ENCODE results near the gene RBMS1.

DNA sequence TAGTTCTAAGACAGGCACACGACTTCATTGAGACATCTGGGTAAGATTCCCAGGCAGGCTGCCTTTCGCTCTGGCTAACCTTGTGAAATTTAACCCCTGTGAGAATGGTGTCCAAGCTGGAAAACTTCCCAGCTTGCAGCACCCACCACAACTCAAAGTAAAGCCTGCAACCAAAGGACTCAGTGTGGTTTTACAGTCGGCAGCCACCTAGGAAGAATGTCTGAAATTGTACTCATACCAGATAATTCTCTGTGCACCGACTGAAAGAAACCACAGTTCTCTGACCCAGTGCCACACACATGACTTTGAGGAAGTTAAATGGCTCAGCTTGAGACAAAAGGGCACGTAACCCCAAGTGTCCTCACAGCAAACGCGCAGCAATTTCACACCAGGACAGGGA is 125.7 kb downstream of the RBMS1 start:
- TF ChIP-seq POLR2AphosphoS5 (IDR thresholded peaks at IDR 0.05; ENCODE audit: low read depth): no peak
- TF ChIP-seq, protein P1, sequence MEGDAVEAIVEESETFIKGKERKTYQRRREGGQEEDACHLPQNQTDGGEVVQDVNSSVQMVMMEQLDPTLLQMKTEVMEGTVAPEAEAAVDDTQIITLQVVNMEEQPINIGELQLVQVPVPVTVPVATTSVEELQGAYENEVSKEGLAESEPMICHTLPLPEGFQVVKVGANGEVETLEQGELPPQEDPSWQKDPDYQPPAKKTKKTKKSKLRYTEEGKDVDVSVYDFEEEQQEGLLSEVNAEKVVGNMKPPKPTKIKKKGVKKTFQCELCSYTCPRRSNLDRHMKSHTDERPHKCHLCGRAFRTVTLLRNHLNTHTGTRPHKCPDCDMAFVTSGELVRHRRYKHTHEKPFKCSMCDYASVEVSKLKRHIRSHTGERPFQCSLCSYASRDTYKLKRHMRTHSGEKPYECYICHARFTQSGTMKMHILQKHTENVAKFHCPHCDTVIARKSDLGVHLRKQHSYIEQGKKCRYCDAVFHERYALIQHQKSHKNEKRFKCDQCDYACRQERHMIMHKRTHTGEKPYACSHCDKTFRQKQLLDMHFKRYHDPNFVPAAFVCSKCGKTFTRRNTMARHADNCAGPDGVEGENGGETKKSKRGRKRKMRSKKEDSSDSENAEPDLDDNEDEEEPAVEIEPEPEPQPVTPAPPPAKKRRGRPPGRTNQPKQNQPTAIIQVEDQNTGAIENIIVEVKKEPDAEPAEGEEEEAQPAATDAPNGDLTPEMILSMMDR (IDR thresholded peaks at IDR 0.05; ENCODE audit: insufficient read depth, low read length): no peak
- TF ChIP-seq, protein P2, sequence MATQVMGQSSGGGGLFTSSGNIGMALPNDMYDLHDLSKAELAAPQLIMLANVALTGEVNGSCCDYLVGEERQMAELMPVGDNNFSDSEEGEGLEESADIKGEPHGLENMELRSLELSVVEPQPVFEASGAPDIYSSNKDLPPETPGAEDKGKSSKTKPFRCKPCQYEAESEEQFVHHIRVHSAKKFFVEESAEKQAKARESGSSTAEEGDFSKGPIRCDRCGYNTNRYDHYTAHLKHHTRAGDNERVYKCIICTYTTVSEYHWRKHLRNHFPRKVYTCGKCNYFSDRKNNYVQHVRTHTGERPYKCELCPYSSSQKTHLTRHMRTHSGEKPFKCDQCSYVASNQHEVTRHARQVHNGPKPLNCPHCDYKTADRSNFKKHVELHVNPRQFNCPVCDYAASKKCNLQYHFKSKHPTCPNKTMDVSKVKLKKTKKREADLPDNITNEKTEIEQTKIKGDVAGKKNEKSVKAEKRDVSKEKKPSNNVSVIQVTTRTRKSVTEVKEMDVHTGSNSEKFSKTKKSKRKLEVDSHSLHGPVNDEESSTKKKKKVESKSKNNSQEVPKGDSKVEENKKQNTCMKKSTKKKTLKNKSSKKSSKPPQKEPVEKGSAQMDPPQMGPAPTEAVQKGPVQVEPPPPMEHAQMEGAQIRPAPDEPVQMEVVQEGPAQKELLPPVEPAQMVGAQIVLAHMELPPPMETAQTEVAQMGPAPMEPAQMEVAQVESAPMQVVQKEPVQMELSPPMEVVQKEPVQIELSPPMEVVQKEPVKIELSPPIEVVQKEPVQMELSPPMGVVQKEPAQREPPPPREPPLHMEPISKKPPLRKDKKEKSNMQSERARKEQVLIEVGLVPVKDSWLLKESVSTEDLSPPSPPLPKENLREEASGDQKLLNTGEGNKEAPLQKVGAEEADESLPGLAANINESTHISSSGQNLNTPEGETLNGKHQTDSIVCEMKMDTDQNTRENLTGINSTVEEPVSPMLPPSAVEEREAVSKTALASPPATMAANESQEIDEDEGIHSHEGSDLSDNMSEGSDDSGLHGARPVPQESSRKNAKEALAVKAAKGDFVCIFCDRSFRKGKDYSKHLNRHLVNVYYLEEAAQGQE (IDR thresholded peaks at IDR 0.05; ENCODE audit: insufficient replicate concordance, low read depth): no peak
- TF ChIP-seq GABPA (IDR thresholded peaks at IDR 0.05; ENCODE audit: low read depth): no peak
- TF ChIP-seq SPI1 (IDR thresholded peaks at IDR 0.05; ENCODE audit: borderline replicate concordance, low read depth): no peak

Measured in HL-60 (cell line).